RPMI8226 (cell line): Measurements from ENCODE around the gene KRT2.
"Not testable (repeated sequence)": the region's sequence is repeated elsewhere in the genome, so short reads cannot be mapped to it uniquely, and the experiment has no call there.

Experiments used
- DNase-seq: peaks from one replicate; pipeline ENCODE4 v3.0.0-alpha.2; 2015

The KRT2 gene

GRCh38 chr12:52684431-52684830, 32.4 kb upstream of the KRT2 start:
- DNase-seq, result no peak

GRCh38 chr12:52683575-52684300, 31.7 kb upstream of the KRT2 start:
- no peak for DNase-seq

- DNase-seq, result no peak
Observed at GRCh38 chr12:52682938-52683574, 31.0 kb upstream of the KRT2 start.

GRCh38 chr12:52682381-52682660, 30.3 kb upstream of the KRT2 start:
- DNase-seq, result no peak

- no peak for DNase-seq
Observed at GRCh38 chr12:52681526-52682380, 29.7 kb upstream of the KRT2 start.

- DNase-seq, result no peak
Observed at GRCh38 chr12:52680363-52680762, 28.4 kb upstream of the KRT2 start, which contains the start of gene KRT1. TSS of gene KRT1 (minus strand) at chr12:52680407. CDS start at chr12:52680348, 59 bp downstream.

- DNase-seq, result no peak
Observed at GRCh38 chr12:52679875-52680274, 27.9 kb upstream of the KRT2 start.

GRCh38 chr12:52677671-52678070, 25.7 kb upstream of the KRT2 start:
- no peak for DNase-seq

GRCh38 chr12:52677126-52677525, 25.1 kb upstream of the KRT2 start:
- DNase-seq, result no peak

GRCh38 chr12:52676163-52676562, 24.2 kb upstream of the KRT2 start:
- no peak for DNase-seq

- DNase-seq, result no peak
Observed at GRCh38 chr12:52675301-52675701, 23.3 kb upstream of the KRT2 start.

GRCh38 chr12:52674433-52674775, 22.4 kb upstream of the KRT2 start:
- DNase-seq, result no peak

GRCh38 chr12:52673713-52674432, 21.9 kb upstream of the KRT2 start:
- no peak for DNase-seq

- DNase-seq, result no peak
Observed at GRCh38 chr12:52673217-52673616, 21.2 kb upstream of the KRT2 start.

- DNase-seq, result no peak
Observed at GRCh38 chr12:52672321-52672933, 20.4 kb upstream of the KRT2 start.

GRCh38 chr12:52670961-52671360, 18.9 kb upstream of the KRT2 start:
- no peak for DNase-seq

GRCh38 chr12:52670506-52670905, 18.5 kb upstream of the KRT2 start:
- DNase-seq, result no peak

GRCh38 chr12:52669941-52670340, 17.9 kb upstream of the KRT2 start:
- DNase-seq, result not testable (repeated sequence)

- no peak for DNase-seq
Observed at GRCh38 chr12:52669426-52669825, 17.4 kb upstream of the KRT2 start.

- DNase-seq, result no peak
Observed at GRCh38 chr12:52667931-52668330, 15.9 kb upstream of the KRT2 start.

- no peak for DNase-seq
Observed at GRCh38 chr12:52667509-52667908, 15.5 kb upstream of the KRT2 start.

- no peak for DNase-seq
Observed at GRCh38 chr12:52666471-52666870, 14.5 kb upstream of the KRT2 start.

GRCh38 chr12:52663420-52663819, 11.4 kb upstream of the KRT2 start:
- no peak for DNase-seq
